ENCODE data around the gene ZNF426.

ZNF426 gene

GRCh38 chr19:9474975-9475374 lies 63.5 kb downstream of the ZNF426 start:
- no peak for DNase-seq
- no peak for TF ChIP-seq CTCF (IDR thresholded peaks at IDR 0.05)
- Histone ChIP-seq H3K4me3 (no peak overlapping the region), H3K27ac (no peak overlapping the region), H3K9me3 (peaks cover 0 to 19% (median 17%) of the 10 kb centered on the region in 3 donors), H3K27me3 (no peaks in the 10 kb centered on the region), H3K36me3 (no peaks in the 10 kb centered on the region), H3K4me1 (no peaks in the 10 kb centered on the region)
- intact Hi-C loops (cut with DNase I; ENCODE audit: low total_unique reads) = no loop called here

Measured in tibial artery (tissue), 4 donors.